ENCODE measurements around the gene DNAJC9.

Gene DNAJC9

DNA sequence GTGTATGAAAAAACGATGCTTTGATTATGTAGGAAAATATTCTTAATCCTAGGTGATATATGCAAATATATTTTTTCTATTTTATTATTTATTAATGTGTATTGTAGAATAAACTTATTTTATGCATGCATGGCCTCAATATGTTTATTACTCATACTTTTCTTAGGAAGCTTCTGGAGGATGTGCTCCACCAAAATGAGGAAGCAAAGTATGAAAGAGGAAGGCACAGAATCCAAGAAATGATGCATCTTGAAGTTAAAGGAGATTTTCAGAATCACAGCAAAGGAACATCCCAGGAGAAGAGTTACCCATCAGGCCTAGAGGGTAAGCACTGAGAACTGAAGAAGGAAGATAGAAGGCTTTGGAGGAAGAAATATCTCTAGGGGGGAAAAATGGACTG, 40.4 kb upstream of the DNAJC9 start:
- no peaks in the 10 kb centered on the region for H3K4me1 ChIP-seq (ENCODE audit: control insufficient read depth, low read length)
- H3K9me3 ChIP-seq (ENCODE audit: control insufficient read depth, insufficient read depth, low read length), result peaks cover 4% of the 10 kb centered on the region; the same call in 1 of the 2 replicates
- no peaks in the 10 kb centered on the region for H4K20me1 ChIP-seq (ENCODE audit: control insufficient read depth, insufficient read depth, low read depth, low read length)
- no peak overlapping the region for H3K4me2 ChIP-seq (ENCODE audit: low read length)
- H3K9me2 ChIP-seq (replicated peaks; ENCODE audit: control insufficient read depth, low read length), result no peaks in the 10 kb centered on the region
- H3F3A ChIP-seq (ENCODE audit: control insufficient read depth, insufficient read depth), result no peaks in the 10 kb centered on the region
- H3K79me2 ChIP-seq (ENCODE audit: control insufficient read depth, low read length), result no peaks in the 10 kb centered on the region
- H3K36me3 ChIP-seq (ENCODE audit: control insufficient read depth, low read length), result no peaks in the 10 kb centered on the region
- no peak overlapping the region for H3K27ac ChIP-seq (ENCODE audit: low read depth, low read length)
- TF ChIP-seq EZH2phosphoT487 (IDR thresholded peaks at IDR 0.05; ENCODE audit: borderline replicate concordance, low read length), result no peak
- TF ChIP-seq CTCF (IDR thresholded peaks at IDR 0.05; ENCODE audit: low read depth, low read length, poor library complexity, severe bottlenecking), result no peak
- H3K27me3 ChIP-seq (ENCODE audit: control insufficient read depth, low read length), result no peaks in the 10 kb centered on the region; the same call in 1 of the 2 replicates
- no peak overlapping the region for H3K4me3 ChIP-seq (ENCODE audit: low read length)

- no peaks in the 10 kb centered on the region for H3K9me3 ChIP-seq (ENCODE audit: control insufficient read depth, insufficient read depth, low read length)
- no peaks in the 10 kb centered on the region for H3K9me2 ChIP-seq (replicated peaks; ENCODE audit: control insufficient read depth, low read length)
- H3K36me3 ChIP-seq (ENCODE audit: control insufficient read depth, low read length), result no peaks in the 10 kb centered on the region
- H3K27me3 ChIP-seq (ENCODE audit: control insufficient read depth, low read length), result peaks cover 5% of the 10 kb centered on the region; the same call in 1 of the 2 replicates
- no peak overlapping the region for H3K4me2 ChIP-seq (ENCODE audit: low read length)
- H3K27ac ChIP-seq (ENCODE audit: low read depth, low read length), result no peak overlapping the region
- H3K4me1 ChIP-seq (ENCODE audit: control insufficient read depth, low read length), result no peaks in the 10 kb centered on the region
- TF ChIP-seq CTCF (IDR thresholded peaks at IDR 0.05; ENCODE audit: low read depth, low read length, poor library complexity, severe bottlenecking), result no peak
- no peak for TF ChIP-seq EZH2phosphoT487 (IDR thresholded peaks at IDR 0.05; ENCODE audit: borderline replicate concordance, low read length)
- H3K79me2 ChIP-seq (ENCODE audit: control insufficient read depth, low read length), result no peaks in the 10 kb centered on the region
- H3F3A ChIP-seq (ENCODE audit: control insufficient read depth, insufficient read depth), result no peaks in the 10 kb centered on the region
- no peak overlapping the region for H3K4me3 ChIP-seq (ENCODE audit: low read length)
- no peaks in the 10 kb centered on the region for H4K20me1 ChIP-seq (ENCODE audit: control insufficient read depth, insufficient read depth, low read depth, low read length)
Measured at GRCh38 chr10:73281097-73281496, 34.0 kb upstream of the DNAJC9 start.

- Histone ChIP-seq H3K9me2 (replicated peaks; ENCODE audit: control insufficient read depth, low read length) (no peaks in the 10 kb centered on the region), H3K9me3 (ENCODE audit: control insufficient read depth, insufficient read depth, low read length) (no peaks in the 10 kb centered on the region), H3K27ac (ENCODE audit: low read depth, low read length) (no peak overlapping the region), H3K4me2 (ENCODE audit: low read length) (no peak overlapping the region), H3K4me3 (ENCODE audit: low read length) (no peak overlapping the region), H3K36me3 (ENCODE audit: control insufficient read depth, low read length) (no peaks in the 10 kb centered on the region), H3K4me1 (ENCODE audit: control insufficient read depth, low read length) (no peaks in the 10 kb centered on the region), H3F3A (ENCODE audit: control insufficient read depth, insufficient read depth) (no peaks in the 10 kb centered on the region), H3K79me2 (ENCODE audit: control insufficient read depth, low read length) (no peaks in the 10 kb centered on the region), H4K20me1 (ENCODE audit: control insufficient read depth, insufficient read depth, low read depth, low read length) (no peaks in the 10 kb centered on the region), H3K27me3 (ENCODE audit: control insufficient read depth, low read length) (peaks cover 19% of the 10 kb centered on the region)
- no peak for TF ChIP-seq EZH2phosphoT487 (IDR thresholded peaks at IDR 0.05; ENCODE audit: borderline replicate concordance, low read length)
- TF ChIP-seq CTCF (IDR thresholded peaks at IDR 0.05; ENCODE audit: low read depth, low read length, poor library complexity, severe bottlenecking), result no peak
Measured at GRCh38 chr10:73264423-73264822, 17.4 kb upstream of the DNAJC9 start.

Data from DOHH2 (cell line).